ENCODE results near the gene ENTPD5.
A peak's percentile ranks its signal among the peaks of the same experiment; 100 is the strongest.

The ENTPD5 gene

GRCh38 chr14:74029136-74029535, 10.0 kb upstream of the ENTPD5 start:
- H3K4me3 ChIP-seq (replicated peaks in 1 of 2; ENCODE audit: low read depth in 2 of 2, low read length in 2 of 2): no peak overlapping the region
- no peak for TF ChIP-seq CTCF (IDR thresholded peaks at IDR 0.05; ENCODE audit: low read depth, low read length)
- no peak for DNase-seq (ENCODE audit: low read depth in 2 of 2)

GRCh38 chr14:74022346-74022745, 3.3 kb upstream of the ENTPD5 start:
- TF ChIP-seq CTCF (IDR thresholded peaks at IDR 0.05; ENCODE audit: low read depth, low read length): no peak
- H3K4me3 ChIP-seq (replicated peaks in 1 of 2; ENCODE audit: low read depth in 2 of 2, low read length in 2 of 2): no peak overlapping the region
- DNase-seq (ENCODE audit: low read depth in 2 of 2): no peak

- DNase-seq (ENCODE audit: low read depth in 2 of 2): peak; percentile 73 to 80
- no peak for TF ChIP-seq CTCF (IDR thresholded peaks at IDR 0.05; ENCODE audit: low read depth, low read length)
- H3K4me3 ChIP-seq (replicated peaks in 1 of 2; ENCODE audit: low read depth in 2 of 2, low read length in 2 of 2): peak overlapping the region; percentile 72 to 95
Measured at GRCh38 chr14:74019408-74020137, 485 bp upstream of the ENTPD5 start.

GRCh38 chr14:74018174-74018585, 908 bp downstream of the ENTPD5 start:
- H3K4me3 ChIP-seq (replicated peaks in 1 of 2; ENCODE audit: low read depth in 2 of 2, low read length in 2 of 2): peak overlapping the region; percentile 83 to 95
- peak in 1 of 2 donors; percentile 68 for DNase-seq (ENCODE audit: low read depth in 2 of 2)
- TF ChIP-seq CTCF (IDR thresholded peaks at IDR 0.05; ENCODE audit: low read depth, low read length): no peak

- no peak for TF ChIP-seq CTCF (IDR thresholded peaks at IDR 0.05; ENCODE audit: low read depth, low read length)
- peak in 1 of 2 donors; percentile 2 for DNase-seq (ENCODE audit: low read depth in 2 of 2)
- no peak overlapping the region for H3K4me3 ChIP-seq (replicated peaks in 1 of 2; ENCODE audit: low read depth in 2 of 2, low read length in 2 of 2)
Measured at GRCh38 chr14:74015963-74016362, 3.1 kb downstream of the ENTPD5 start.

GRCh38 chr14:74015176-74015575, 3.9 kb downstream of the ENTPD5 start:
- no peak for TF ChIP-seq CTCF (IDR thresholded peaks at IDR 0.05; ENCODE audit: low read depth, low read length)
- no peak for DNase-seq (ENCODE audit: low read depth in 2 of 2)
- no peak overlapping the region for H3K4me3 ChIP-seq (replicated peaks in 1 of 2; ENCODE audit: low read depth in 2 of 2, low read length in 2 of 2)

- H3K4me3 ChIP-seq (replicated peaks in 1 of 2; ENCODE audit: low read depth in 2 of 2, low read length in 2 of 2): no peak overlapping the region
- DNase-seq (ENCODE audit: low read depth in 2 of 2): peak; percentile 10 to 11
- no peak for TF ChIP-seq CTCF (IDR thresholded peaks at IDR 0.05; ENCODE audit: low read depth, low read length)
Measured at GRCh38 chr14:74014299-74014698, 4.8 kb downstream of the ENTPD5 start.

All from cardiac fibroblast (primary cell).